Skeletal muscle satellite cell (primary cell): ENCODE results near the gene DENND6A. TPM values are rescaled to one million over a fixed set of nuclear protein-coding genes. Genes with fewer than 3 reads are reported as not detected.

Experiments
- H3K27me3 ChIP-seq: 2 replicates; pipeline ENCODE4 v1.7.0; 2013; ENCODE audit warnings: low read length; ENCODE audit not compliant: control insufficient read depth, insufficient read depth
- H3K36me3 ChIP-seq: 2 replicates; pipeline ENCODE4 v1.7.0; 2013; ENCODE audit warnings: mild to moderate bottlenecking, control low read depth, low read length; ENCODE audit not compliant: insufficient read depth
- H3K4me1 ChIP-seq: 2 replicates; pipeline ENCODE4 v1.7.0; 2013; ENCODE audit warnings: low read length; ENCODE audit not compliant: control insufficient read depth, insufficient read depth
- H3K4me2 ChIP-seq: 2 replicates; pipeline ENCODE4 v1.7.0; 2013; ENCODE audit warnings: mild to moderate bottlenecking, low read length
- H3K4me3 ChIP-seq: 2 replicates; pipeline ENCODE4 v1.7.0; 2013; ENCODE audit warnings: low read length
- H3K9ac ChIP-seq: 2 replicates; pipeline ENCODE4 v1.7.0; 2013; ENCODE audit warnings: mild to moderate bottlenecking, low read depth, low read length, moderate library complexity
- H3K9me3 ChIP-seq: replicated peaks from 2 replicates; pipeline ENCODE4 v1.7.0; 2013; ENCODE audit warnings: mild to moderate bottlenecking, control low read depth, low read length
- total RNA-seq: library from RNA; depleted of rRNA; stranded (reverse); fragments of >200 nt; gene quantifications from 2 replicates; pipeline ENCODE4 v1.2.3, GENCODE V29; 2012; rRNA removed

The DENND6A gene
- total RNA-seq: 9.2 and 18.0 TPM in 2 replicates

DNA sequence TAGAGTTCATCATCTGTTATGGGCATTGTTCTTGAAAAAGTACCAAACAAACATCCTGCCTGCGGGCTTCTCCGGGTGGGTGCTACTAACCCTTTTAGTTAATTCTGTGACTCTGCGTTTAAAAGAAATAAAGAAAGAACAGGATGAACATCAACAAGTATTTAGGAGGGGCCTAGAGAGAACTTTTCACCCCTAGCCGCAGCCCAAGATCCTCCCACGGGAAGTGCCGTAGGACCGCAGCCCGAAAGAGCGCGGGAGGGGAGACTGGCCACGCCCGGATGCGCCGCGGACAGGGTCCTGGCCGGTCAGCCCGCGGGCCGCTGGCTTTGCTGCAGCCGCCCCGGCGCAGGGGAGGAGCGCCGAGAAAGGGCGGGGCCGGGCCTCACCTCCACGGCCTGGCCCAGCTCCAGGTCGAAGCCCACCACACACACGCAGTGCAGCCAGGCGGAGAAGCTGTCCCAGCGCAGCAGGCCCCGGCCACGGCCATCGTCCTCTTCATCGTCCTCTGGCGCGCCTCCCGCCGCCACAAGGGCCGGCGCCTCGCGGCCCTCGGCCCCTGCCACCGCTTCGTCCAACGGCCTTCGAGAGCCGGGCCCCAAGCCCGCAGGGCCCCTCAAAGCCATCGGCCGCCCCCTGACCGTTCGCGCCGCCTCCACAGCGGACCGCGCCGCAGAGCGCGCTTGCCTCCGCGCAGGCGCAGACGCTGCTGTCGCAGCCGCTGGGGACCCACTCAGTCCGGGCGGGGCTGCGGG is at the start of gene DENND6A:
TSS of gene DENND6A (minus strand) at position 682 of the 752 bp plus-strand sequence. CDS start at position 623, 59 bp downstream.
- Histone ChIP-seq H3K9ac (peak within 1 kb of the TSS; percentile 97), H3K36me3 (no peaks in the 10 kb centered on the region), H3K4me1 (peaks cover 11% of the 10 kb centered on the region), H3K9me3 (no peaks in the 10 kb centered on the region), H3K4me2 (peak within 1 kb of the TSS; percentile 87), H3K27me3 (no peaks in the 10 kb centered on the region), H3K4me3 (peak within 1 kb of the TSS; percentile 95)

DNA sequence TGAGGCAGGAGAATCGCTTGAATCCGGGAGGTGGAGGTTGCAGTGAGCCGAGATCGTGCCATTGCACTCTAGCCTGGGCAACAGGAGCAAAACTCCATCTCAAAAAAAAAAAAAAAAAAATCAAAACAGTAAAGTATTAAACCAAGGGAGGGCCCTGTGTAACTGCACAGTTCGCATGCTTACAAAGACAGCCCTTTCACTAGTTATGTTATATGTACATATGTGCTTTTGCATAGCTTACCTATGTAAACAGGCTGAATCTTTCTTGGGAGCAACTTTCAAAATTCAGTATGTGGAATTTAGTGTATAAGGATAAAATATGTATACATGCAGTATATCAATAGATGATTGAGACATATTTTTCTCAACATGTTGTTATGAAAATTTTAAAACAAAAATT is 47.1 kb upstream of the DENND6A start:
- H3K36me3 ChIP-seq: no peaks in the 10 kb centered on the region
- H3K4me2 ChIP-seq: no peak overlapping the region
- no peaks in the 10 kb centered on the region for H3K9me3 ChIP-seq
- H3K4me1 ChIP-seq: no peaks in the 10 kb centered on the region
- no peaks in the 10 kb centered on the region for H3K27me3 ChIP-seq
- H3K4me3 ChIP-seq: no peak overlapping the region
- H3K9ac ChIP-seq: no peak overlapping the region

DNA sequence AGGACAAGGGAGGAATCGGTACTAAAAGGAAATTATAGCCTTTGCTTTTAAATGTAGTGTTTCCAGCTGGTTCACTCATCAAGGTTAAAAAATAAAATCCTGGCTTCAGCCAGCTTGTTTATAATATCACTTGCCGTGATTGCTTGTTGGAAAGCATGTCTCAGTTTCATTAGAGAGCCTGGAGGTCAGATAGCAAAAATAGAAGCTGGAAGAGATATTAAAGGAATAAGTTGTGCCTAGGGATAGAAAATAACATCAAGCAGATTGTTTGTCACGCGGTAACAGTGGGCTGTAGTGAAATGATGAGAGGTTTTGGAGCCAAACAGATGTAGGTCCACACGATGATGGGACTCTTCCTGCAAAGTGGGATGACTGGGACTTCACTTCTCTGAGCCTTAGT is 45.5 kb upstream of the DENND6A start:
- Histone ChIP-seq H3K36me3 (no peaks in the 10 kb centered on the region), H3K4me1 (no peaks in the 10 kb centered on the region), H3K4me3 (no peak overlapping the region), H3K4me2 (no peak overlapping the region), H3K27me3 (no peaks in the 10 kb centered on the region), H3K9ac (no peak overlapping the region), H3K9me3 (no peaks in the 10 kb centered on the region)

DNA sequence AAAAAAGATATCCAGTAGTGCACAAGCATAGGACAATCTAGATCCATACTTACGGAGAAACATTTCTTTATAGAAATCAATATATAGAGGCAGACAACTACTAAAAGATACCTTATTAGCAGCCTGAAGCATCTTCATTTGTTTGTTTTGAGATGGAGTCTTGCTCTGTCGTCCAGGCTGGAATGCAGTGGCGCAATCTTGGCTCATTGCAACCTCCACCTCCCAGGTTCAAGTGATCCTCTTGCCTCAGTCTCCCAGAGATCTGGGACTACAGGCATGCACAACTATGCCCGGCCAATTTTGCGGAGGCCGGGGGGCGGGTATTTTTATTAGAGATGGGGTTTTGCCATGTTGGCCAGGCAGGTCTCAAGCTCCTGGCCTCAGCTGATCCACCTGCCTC is 45.0 kb upstream of the DENND6A start:
- Histone ChIP-seq H3K4me2 (no peak overlapping the region), H3K9me3 (no peaks in the 10 kb centered on the region), H3K4me1 (no peaks in the 10 kb centered on the region), H3K27me3 (no peaks in the 10 kb centered on the region), H3K36me3 (no peaks in the 10 kb centered on the region), H3K9ac (no peak overlapping the region), H3K4me3 (no peak overlapping the region)

- Histone ChIP-seq H3K4me2 (no peak overlapping the region), H3K9ac (no peak overlapping the region), H3K4me1 (no peaks in the 10 kb centered on the region), H3K4me3 (no peak overlapping the region), H3K9me3 (no peaks in the 10 kb centered on the region), H3K27me3 (no peaks in the 10 kb centered on the region), H3K36me3 (no peaks in the 10 kb centered on the region)
These were observed 42.5 kb upstream of the DENND6A start for GRCh38 chr3:57735405-57735804.

DNA sequence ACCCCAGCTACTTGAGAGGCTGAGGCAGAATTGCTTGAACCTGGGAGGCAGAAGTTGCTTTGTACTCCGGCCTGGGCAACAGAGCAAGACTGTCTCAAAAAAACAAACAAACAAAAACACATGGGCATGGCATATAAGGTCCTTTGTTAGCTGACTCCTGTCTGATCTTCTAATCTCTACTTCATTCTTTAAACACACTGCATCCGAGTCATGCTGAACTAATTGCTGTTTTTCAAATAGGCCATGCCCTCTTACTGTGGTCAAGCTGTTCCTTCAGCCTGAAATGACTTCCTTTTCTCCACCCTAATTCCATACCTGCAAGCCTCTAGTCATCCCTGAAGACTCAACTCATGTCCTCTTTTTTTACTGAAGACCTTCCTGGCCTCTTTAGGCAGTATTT is 40.9 kb upstream of the DENND6A start:
- H3K4me1 ChIP-seq: no peaks in the 10 kb centered on the region
- no peaks in the 10 kb centered on the region for H3K9me3 ChIP-seq
- H3K27me3 ChIP-seq: no peaks in the 10 kb centered on the region
- no peak overlapping the region for H3K9ac ChIP-seq
- no peak overlapping the region for H3K4me3 ChIP-seq
- H3K4me2 ChIP-seq: no peak overlapping the region
- no peaks in the 10 kb centered on the region for H3K36me3 ChIP-seq

- Histone ChIP-seq H3K36me3 (no peaks in the 10 kb centered on the region), H3K9me3 (no peaks in the 10 kb centered on the region)
These were observed 38.4 kb upstream of the DENND6A start for GRCh38 chr3:57731311-57731710.

DNA sequence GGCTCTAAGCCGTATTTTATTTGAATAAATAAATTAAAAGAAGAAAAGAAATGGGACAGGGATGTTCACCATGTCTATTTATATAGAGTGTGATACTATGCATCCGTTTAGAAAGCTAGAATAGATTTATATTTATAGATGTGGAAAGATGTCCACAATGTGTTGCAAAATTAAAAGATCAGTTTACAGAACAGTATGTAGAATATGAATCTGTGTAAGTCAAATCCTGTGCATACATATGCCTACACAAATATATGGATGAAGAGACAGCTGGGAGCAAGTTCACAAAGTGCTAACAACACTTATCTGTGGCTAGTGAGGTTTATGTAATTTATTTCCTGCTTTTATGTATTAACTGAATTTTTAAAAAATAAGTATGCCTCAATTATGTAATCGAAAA is 37.8 kb upstream of the DENND6A start:
- no peaks in the 10 kb centered on the region for H3K36me3 ChIP-seq
- H3K4me3 ChIP-seq: no peak overlapping the region
- H3K4me1 ChIP-seq: no peaks in the 10 kb centered on the region
- H3K9ac ChIP-seq: no peak overlapping the region
- H3K27me3 ChIP-seq: no peaks in the 10 kb centered on the region
- H3K4me2 ChIP-seq: no peak overlapping the region
- no peaks in the 10 kb centered on the region for H3K9me3 ChIP-seq

More at GRCh38 chr3:57731311-57731710, 38.4 kb upstream of the DENND6A start:
- no peak overlapping the region for H3K4me2 ChIP-seq
- no peak overlapping the region for H3K4me3 ChIP-seq
- H3K9ac ChIP-seq: no peak overlapping the region
- H3K27me3 ChIP-seq: no peaks in the 10 kb centered on the region
- H3K4me1 ChIP-seq: no peaks in the 10 kb centered on the region

DNA sequence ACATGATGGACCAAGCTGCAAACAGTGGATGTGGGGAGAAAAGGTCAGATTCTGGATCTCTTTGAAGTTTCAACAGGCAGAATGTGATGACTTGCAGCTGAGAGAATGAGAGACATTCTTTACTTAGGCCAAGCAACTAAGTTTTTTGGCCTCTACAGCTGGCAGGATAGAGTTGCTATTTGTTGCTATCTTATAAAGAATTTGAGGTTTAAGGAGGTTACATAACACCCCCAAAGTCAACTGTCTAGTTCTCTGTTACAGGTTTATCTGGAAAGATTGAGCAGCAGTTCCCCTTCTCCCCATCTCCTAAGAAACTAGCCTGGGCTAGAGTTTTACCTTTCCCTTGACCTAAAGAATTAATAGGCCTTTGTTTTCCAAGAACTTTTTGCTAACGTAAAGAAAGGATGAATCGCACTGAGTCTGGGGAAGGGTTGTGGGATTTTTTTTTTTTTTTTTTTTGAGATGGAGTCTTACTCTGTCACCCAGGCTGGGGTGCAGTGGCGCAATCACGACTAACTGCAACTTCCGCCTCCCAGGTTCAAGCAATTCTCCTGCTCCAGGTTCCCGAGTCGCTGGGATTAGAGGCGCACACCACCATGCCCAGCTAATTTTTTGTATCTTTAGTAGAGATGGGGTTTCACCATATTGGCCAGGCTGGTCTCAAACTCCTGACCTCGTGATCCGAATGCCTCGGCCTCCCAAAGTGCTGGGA is 36.6 kb upstream of the DENND6A start:
- H3K9me3 ChIP-seq: no peaks in the 10 kb centered on the region
- no peak overlapping the region for H3K9ac ChIP-seq
- no peaks in the 10 kb centered on the region for H3K27me3 ChIP-seq
- H3K4me2 ChIP-seq: no peak overlapping the region
- H3K4me3 ChIP-seq: no peak overlapping the region
- H3K36me3 ChIP-seq: no peaks in the 10 kb centered on the region
- no peaks in the 10 kb centered on the region for H3K4me1 ChIP-seq

- no peak overlapping the region for H3K4me2 ChIP-seq
These were observed 34.2 kb upstream of the DENND6A start for GRCh38 chr3:57727106-57727505.

GRCh38 chr3:57726397-57726796 is 33.5 kb upstream of the DENND6A start:
- Histone ChIP-seq H3K9ac (no peak overlapping the region), H3K9me3 (no peaks in the 10 kb centered on the region), H3K4me3 (no peak overlapping the region), H3K4me1 (no peaks in the 10 kb centered on the region), H3K27me3 (peaks cover 13% of the 10 kb centered on the region), H3K36me3 (no peaks in the 10 kb centered on the region), H3K4me2 (no peak overlapping the region)

More at GRCh38 chr3:57727106-57727505, 34.2 kb upstream of the DENND6A start:
- H3K4me1 ChIP-seq: no peaks in the 10 kb centered on the region
- no peaks in the 10 kb centered on the region for H3K9me3 ChIP-seq
- H3K9ac ChIP-seq: no peak overlapping the region
- H3K36me3 ChIP-seq: no peaks in the 10 kb centered on the region
- H3K4me3 ChIP-seq: no peak overlapping the region
- peaks cover 7% of the 10 kb centered on the region for H3K27me3 ChIP-seq
